ENCODE results near the gene NTN4.
"Not testable (repeated sequence)": the region's sequence is repeated elsewhere in the genome, so short reads cannot be mapped to it uniquely, and the experiment has no call there.

Gene NTN4

DNA sequence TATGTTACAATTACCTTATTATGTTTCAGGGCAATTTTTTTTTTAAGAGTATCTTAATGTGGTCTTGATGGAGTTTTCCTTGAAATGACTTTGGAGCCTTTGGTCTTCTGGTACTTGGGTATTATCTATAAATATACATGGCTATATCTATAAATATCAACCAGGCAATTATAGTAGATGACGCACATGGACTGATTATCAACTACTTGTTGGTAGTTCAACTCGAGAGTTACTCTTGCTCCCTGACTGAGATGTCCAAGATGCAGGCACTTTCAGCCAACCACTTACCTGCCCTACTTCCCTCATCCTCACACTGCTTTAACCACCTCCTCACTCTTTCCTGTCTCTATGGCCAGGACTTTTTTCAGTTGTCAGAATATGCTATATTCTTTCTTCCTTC is 85.4 kb downstream of the NTN4 start:
- DNase-seq, result no peak

DNA sequence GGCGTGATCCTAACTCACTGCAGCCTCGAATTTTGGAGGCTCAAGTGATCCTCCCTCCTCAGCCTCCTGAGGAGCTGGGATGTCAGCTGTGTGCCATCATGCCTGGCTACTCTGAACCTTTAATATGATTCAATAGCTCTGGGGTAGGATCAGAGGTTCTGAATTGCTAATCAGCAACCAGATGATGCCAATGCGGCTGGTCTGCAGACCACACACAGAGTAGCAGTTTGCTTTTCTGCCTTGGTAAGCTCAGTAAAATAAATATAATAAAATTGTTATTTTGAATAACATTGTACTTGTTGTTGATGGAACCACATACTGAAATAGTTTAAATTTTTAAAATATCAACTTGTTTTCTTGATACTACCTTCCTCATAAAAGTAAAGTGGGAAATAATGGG is 86.6 kb downstream of the NTN4 start:
- DNase-seq, result no peak

DNA sequence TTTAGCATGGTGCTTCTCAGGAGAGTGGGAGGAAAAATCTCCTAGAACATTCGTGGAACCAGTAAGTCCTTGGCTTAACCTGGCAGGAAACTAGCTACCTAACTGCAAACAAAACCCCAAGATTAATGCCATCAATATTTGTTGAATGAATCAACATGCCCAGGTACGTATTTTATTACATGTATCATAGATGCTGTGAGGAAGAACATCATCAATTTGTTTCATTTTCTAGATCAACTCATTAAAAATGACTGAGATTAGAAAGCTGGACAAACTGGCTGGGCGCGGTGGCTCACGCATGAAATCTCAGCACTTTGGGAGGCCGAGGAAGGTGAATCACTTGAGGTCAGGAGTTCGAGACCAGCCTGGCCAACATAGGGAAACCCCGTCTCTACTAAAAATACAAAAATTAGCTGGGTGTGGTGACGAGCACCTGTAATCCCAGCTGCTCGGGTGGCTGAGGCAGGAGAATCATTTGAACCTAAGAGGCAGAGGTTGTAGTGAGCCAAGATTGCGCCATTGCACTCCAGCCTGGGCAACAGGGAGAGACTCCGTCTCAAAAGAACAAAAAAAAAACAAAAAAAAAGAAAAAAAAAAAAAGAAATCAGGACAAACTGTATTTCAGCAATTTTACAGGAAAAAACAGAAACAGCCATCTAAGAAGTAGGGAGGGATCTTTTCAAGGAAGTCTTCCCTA is 88.7 kb downstream of the NTN4 start:
- DNase-seq, result no peak

DNA sequence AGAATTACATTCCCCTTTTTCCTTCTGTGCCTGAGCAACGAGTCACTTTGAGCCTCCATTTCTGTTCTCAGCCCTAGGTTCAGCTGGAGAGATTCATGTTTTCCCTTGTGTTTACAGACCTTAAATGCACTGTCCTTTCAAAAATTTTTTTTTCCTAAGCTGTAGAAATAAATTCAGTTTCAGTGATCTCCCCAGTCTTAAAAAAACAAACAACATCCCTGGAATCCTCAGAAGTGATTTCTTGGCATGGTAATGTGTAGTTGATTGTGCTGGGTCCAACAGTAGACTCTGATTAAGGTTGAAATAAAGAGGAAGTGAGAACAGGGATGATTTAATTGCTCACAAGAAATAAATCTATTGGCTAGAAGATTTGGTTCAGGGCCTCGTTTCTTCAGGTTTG is 89.3 kb downstream of the NTN4 start:
- no peak for DNase-seq

DNA sequence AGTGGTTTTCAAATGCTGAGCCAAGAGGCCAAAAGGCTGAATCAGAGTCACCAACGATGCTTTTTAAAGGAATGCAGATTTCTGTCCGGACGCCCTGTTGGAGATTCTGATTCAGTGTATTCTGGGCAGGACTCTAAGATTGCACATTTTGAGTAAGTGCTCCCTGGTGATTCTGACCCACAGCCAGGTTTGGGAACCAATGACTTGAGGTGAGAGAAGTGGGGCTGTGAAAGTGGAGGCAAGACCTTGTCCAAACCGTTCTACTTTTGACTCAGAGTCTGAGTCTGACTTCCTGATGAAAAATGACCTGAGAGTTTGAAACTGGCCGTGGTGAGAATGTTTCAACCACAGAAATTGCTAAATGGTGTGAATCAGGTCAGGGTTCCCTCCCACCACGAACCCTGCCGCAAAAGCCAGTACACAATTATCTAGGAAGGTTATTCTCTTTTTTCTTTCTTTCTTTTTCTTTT is 90.2 kb downstream of the NTN4 start:
- DNase-seq, result no peak

DNA sequence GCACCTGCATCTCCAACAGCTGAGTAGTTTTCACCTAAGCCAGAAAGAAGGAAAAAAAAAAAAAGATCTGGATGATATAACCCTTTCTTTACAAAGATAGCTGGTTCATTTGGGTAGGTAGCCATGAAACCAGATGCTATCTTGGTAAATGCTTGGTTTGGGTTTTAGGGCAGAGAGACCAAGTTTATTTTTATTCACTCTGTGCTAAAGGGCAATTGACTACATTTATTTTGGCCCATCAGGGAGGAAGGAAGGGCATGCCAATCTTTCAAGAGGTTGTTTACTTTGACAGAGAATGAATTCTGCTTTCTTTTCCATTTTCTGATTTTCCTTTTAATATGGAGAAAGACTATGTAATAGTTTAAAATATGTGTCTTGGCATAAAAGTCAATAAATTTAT is 91.0 kb downstream of the NTN4 start:
- no peak for DNase-seq

DNA sequence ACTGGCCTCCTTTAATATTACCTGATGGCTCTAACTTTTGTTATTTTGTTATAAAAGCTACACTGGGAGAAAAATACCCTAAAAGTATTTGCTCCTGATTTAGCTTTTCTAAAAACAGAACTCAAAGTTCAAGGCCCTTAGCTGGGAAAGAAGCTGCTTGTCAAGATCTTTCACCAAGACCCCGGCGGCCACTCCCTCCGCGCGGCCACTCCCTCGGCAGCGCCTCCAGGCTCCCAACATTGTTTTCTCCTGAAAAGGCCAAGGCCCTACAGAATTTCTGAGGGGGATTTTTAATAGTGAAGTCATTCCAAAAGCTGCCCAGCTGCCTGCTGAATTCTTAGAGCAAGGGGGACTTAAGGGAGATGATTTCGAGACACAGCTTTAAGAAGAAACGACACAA is 96.4 kb downstream of the NTN4 start:
- no peak for DNase-seq

DNA sequence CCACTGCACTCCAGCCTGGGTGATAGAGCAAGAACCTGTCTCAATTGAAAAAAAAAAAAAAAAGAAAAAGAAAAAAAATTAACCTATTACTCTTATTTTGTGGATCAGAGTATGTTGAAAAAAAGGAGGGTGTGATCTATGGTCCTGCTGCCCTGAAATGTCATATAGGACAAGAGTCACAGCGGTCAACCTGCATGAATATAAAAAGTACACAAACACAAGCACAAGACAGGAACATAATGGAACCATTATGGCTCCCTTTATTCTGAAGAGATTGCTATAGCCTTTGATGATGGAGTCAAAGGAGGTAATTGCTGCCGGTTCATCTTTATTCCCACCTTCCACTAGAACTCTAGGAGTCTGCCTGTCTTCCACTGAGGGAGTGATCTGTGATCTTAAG is 96.9 kb downstream of the NTN4 start:
- no peak for DNase-seq

DNA sequence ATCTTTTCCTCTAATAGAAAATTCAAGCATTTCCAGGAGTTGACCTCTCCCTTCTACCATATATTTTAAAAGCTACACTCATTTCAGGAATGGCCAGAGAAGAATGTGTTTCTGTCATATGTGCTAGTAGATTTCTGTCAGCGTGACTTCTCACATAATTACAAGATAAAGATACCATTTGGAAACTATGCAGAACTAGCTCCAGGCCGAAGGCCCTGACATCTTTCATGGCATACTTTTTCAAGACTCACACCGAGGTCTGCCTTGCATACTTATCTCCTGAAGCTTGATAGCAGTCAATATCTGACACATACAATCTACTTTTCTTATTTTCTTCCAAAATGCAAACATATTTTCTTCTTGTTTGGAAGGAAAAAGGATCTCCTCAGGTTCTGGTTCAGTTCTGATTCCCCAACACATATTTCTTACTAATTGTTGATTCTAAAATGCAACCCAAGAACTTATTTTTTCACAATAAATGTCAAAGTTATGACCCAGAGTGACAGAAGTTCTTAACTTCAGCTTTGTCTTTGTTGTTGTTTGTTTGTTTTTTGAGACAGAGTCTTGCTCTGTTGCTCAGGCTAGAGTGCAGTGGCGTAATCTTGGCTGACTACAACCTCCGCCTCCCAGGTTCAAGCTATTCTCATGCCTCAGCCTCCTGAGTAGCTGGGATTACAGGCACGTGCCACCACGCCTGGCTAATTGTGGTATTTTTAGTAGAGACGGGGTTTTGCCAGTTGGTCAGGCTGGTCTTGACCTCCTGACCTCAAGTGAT is 99.5 kb downstream of the NTN4 start:
- no peak for DNase-seq

DNA sequence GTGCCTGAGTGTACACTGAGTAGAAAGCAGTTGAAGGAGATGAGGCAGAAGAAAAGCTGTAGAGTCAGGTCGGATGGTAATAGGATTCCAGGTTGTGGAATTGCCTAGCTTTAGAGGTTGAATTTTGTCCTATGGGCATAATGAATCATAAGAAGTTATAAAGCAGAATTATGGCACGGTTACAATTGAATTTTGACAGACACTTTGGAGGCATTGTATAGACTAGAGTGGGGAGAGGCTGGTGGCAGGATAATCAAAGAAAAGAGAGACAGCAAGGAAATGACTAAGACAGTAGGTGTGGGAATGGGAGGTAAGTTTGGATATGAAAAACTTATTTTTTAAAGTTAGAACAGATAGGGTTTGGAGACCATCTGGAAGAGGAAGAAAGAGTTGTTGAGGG is 102.6 kb downstream of the NTN4 start:
- DNase-seq, result no peak

DNA sequence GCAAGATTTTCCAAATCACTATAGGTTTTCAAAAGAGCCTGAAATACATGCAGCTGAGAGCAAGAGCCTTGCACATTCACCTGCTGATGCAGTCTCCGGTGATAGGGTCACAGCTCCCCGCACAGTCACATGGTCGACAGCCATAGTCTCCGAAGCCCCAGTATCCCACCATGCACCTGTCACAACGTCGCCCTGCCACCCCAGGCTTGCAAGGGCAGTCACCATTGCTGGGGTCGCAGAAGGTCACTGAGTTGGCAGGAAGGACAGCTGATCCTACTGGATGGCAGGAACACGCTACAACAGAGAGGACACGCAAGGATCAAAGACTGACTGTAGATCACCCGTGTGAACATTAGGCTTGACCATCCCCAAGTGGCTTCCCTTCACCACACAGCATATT is 107.1 kb downstream of the NTN4 start:
- DNase-seq, result no peak

DNA sequence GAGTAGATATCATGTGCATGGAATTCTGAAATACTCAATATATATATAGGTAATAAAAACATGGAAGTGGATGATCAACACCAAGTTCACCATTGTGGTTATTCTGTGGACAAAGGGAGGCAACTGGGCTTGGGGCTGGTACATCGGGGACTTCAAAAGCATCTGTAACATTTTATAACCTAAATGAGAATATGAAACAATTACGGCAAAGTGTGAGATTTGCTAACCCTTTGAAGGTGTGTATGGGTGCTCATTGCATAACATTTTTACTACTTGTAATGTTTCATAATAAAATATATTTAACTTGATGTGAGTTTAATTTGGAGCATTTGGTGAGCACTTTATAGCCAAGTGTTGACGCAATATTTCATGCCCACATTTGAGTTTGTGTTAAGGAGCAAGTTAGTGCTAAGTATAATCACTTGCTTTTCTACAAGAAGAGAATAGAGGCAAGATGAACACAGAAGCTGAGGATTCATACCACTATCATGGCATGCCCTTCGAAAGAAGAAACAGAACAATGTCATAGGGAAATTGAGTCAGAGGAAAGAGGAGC is 109.3 kb downstream of the NTN4 start:
- DNase-seq, result no peak

DNA sequence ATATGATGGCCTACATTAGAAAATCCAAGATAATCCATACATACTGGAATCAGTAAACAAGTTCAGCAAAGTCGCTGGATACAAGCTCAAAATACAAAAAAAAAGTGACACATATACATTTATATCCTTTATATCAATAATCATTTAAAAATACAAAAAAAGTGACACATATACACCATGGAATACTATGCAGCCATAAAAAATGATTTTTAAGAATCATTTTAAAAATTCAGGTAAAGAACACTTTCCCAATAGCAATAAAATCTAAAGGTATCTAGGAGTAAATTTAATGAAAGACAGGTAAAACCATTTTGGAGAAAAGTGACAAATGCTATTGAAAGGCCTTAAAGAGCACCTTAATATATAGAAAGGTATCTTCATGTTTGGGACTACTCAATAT is 111.9 kb downstream of the NTN4 start:
- DNase-seq, result no peak

DNA sequence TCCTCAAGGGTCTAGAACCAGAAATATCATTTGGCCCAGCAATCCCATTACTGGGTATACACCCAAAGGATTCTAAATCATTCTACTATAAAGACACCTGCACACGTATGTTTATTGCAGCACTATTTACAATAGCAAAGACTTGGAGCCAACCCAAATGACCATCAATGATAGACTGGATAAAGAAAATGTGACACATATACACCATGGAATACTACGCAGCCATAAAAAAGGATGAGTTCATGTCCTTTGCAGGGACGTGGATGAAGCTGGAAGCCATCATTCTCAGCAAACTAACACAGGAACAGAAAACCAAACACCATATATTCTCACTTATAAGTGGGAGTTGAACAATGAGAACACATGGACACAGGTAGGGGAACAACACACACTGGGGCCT is 112.8 kb downstream of the NTN4 start:
- DNase-seq, result not testable (repeated sequence)

DNA sequence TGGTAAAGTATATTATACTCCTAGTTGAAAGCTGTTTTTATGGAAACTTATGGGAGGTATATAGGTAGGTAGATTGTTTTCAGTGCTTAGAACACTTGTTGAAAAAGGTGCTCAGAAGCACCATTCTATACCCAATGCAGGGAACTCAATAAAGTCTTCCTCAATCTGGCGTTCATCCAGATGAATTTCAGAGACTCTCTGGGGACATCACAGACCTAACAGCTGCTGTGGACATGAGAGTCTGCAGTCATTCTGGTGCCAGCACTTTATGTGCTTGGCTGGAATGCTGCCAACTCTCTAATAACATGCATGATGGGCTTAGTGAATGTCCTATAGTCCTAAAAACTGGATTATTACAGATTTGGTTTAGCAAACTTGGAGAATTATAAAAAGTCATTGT is 115.9 kb downstream of the NTN4 start:
- DNase-seq, result peak; percentile 92

DNA sequence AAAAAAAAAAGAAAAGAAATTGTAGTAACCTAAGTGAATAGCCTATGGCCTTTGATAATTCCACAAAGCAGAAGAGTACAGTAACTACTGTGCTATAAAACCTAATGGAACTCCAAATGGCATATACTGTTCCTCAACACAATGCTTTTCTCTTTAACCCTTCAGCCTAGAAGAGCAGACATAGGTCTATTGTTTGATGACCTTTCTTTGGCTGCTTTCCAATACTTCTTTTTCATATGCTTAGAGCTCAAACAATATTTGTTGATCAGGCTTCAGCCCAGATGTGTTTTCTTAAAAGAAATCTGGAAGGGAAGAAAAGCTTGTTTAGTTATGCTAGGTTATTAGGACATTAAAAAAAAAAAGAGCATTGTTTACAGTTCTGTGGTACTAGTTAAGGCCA is 116.4 kb downstream of the NTN4 start:
- peak; percentile 81 for DNase-seq

DNA sequence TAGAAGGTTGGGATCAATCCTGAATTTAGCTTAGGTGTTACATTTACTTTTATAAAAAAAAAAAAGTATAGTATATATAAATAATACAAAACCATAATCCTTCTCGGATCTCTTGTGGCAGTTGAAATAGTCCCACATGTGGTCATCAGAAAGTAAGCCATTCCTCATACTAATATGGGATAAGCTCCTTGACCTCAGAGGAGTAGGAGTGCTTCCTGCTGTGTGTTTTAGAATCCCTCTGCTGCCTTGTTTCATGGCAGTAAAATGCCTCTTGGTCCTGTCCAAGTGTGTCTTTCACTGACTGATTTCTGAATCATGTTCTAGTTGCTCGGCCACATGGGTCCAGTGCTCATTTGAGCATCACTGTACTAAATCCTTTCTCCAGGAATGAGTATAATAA is 117.0 kb downstream of the NTN4 start:
- DNase-seq, result no peak

DNA sequence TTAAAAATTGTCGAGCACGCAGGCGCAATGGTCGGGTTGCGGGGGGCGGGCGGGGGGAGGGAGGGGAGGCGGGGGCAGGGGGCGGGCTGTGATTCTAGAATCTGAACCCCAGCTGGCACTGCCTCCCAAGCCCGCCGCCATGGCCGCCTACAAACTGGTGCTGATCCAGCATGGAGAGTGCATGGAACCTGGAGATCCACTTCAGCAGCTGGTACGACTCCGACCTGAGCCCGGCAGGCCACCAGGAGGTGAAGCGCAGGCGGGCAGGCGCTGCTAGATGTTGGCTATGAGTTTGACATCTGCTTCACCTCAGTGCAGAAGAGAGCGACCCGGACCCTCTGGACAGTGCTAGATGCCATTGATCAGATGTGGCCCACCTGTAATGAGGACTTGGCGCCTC is 118.4 kb downstream of the NTN4 start:
- DNase-seq, result no peak

DNA sequence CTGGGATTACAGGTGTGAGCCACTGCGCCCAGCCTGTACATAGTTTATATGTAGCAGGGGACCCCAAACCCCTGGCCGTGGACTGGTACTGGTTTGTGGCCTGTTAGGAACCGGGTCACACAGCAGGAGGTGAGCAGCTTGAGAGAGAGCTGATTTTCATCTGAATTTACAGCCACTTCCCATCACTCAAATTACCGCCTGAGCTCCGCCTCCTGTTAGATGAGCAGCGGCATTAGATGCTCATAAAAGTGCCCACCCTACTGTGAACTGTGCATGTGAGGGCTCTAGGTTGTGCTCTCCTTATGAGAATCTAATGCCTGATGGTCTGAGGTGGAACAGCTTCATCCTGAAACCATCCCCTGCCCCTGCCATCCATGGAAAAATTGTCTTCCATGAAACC is 119.3 kb downstream of the NTN4 start:
- no peak for DNase-seq

DNA sequence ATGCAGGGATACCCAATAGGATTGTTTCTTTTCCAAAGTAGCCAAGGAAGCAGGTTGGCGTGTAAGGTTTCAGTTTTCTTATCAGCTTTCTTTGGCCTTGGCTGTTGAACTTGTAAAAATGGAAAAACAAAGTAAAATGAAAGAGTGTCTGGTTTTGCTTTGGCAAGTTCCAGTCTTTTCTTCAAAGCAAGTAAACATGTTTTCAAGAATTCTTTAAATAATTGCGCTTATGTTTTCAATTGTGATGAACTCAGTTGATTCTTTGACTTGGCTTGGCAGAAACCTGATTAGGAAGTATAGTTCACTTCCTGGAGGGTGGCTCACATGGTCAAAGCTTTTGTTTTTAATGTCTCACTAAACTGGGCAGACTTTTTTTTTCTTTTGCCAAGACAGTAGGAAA is 127.0 kb downstream of the NTN4 start:
- DNase-seq, result no peak

DNA sequence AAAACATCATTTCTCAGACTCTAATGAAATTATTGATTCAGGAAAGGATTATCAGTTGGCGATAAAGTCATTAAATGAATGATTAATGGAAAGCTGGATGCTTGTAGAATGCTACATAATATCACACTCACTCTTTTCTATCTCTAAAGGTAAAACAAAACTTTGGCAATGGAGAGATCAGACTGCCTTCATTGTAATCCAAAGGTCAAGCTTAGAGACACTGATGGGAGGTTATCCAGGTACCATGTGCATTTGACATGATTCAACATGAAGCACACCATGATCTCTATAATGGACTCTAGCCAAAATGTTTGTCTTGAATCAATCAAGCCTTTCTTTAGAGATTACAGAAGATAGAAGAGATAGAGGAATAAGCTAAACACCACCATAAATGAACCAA is 129.2 kb downstream of the NTN4 start:
- no peak for DNase-seq

DNA sequence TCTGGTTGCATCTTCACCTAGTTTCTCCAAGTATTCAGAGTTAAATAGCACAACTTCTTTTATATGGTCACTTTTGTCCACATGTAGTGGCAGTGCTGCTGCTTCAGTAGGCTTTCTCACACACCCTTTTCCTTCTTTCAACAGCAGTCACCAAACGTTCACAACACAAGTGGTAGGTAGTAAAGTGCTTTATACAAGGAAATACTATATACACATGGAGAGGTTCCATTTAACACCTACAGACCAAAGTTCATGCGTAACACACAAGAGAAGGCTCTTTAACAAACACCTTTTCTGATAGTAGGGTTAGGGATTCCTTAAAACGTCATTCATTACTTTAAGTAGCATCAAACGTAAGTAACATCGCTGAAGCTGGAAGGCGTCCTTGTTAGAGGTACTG is 132.2 kb downstream of the NTN4 start:
- no peak for DNase-seq

DNA sequence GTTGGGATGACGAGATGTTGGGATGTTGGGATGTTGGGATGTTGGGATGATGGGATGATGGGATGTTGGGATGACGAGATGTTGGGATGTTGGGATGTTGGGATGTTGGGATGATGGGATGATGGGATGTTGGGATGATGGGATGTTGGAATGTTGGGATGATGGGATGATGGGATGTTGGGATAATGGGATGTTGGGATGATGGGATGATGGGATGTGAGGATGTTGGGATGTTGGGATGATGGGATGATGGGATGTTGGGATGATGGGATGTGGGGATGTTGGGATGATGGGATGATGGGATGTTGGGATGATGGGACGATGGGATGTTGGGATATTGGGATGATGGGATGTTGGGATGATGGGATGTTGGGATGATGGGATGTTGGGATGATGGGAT is 135.9 kb downstream of the NTN4 start:
- DNase-seq, result not testable (repeated sequence)

DNA sequence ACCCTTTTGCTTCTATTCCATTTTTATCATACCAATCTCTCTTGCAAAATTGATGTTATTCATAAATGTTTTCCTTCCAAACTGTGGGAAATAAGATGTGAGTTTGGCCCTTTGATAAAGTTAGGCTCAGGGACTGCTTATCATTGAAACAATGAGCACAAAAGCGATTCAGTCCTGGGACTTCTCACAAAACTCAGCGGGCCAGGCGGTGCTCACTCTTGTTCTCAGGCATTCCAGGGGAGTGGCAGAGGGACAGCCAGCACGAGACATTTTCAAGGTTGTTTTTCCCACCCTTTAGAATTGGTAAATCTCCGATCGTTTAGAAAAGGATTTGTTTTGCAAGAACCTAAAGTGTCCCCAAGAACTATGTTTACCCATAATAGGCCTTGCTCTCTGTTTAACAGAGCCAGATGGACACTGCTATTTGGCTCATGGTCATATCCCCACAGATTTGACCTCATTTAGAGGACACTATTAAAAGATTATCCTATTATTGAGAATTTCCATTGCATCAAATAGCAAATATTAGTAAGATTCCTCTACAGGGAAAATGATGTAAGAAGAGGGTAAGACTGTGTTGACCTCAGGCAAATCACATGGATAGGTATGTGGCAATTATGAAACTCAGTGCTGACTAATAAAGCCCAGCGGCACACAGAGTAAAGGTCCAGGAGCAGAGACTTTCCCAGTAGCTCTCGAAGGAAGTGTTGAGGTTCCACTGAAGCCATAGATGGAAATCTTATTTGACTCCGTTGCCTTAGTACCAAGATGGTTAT is 136.6 kb downstream of the NTN4 start:
- no peak for DNase-seq
